Body of pancreas (tissue), 4 donors: Measurements from ENCODE around the gene CTXN1. TPM values are rescaled to one million over a fixed set of nuclear protein-coding genes. Genes with fewer than 3 reads are reported as not detected.

Experiments used
- ATAC-seq: fragments of 150-250 bp; one replicate; pipeline ENCODE4 v1.9.1; 2016
- DNase-seq, 4 donors: peaks; one replicate each; pipeline ENCODE4 v3.0.0-alpha.2; 2019
- H3K27ac ChIP-seq, 4 donors: fragments of 200-600 bp; sonication (generic); 1 replicate in 3 of 4; 2 replicates in 1 of 4; pipeline versions ENCODE4 v1.5.1 to v1.6.1; 2016 to 2019; ENCODE audit warnings: mild to moderate bottlenecking in 1 of 4, mixed read lengths in 1 of 4, moderate library complexity in 1 of 4
- H3K27me3 ChIP-seq, 2 donors: fragments of 200-600 bp; sonication (generic); one replicate each; pipeline ENCODE4 v1.6.0; 2016; ENCODE audit warnings: mild to moderate bottlenecking in 1 of 2
- H3K36me3 ChIP-seq, 2 donors: fragments of 200-600 bp; sonication (generic); replicated peaks in 1 of 2; 2 replicates each; pipeline ENCODE4 v1.5.1; 2016; ENCODE audit warnings: low read depth in 2 of 2; ENCODE audit not compliant: insufficient read depth in 1 of 2
- H3K4me1 ChIP-seq: fragments of 200-600 bp; sonication (generic); one replicate; pipeline ENCODE4 v1.6.0; 2016
- H3K4me3 ChIP-seq, 2 donors: fragments of 200-600 bp; sonication (generic); 1 replicate in 1 of 2; 2 replicates in 1 of 2; pipeline ENCODE4 v1.5.1; 2016 to 2019
- H3K9me3 ChIP-seq, 3 donors: fragments of 200-600 bp; sonication (generic); 1 replicate in 2 of 3; 2 replicates in 1 of 3; pipeline ENCODE4 v1.5.1; 2016
- POLR2A ChIP-seq, 3 donors: fragments of 450-650 bp; IDR thresholded peaks; one replicate each; pipeline ENCODE4 v1.6.1; 2016; ENCODE audit warnings: antibody characterized with exemption in 3 of 3, mild to moderate bottlenecking in 2 of 3
- WGBS, 2 donors: methylation state at CpG; one replicate each; pipeline ENCODE4 v1.1.5; 2017; 5-methylcytosine and 5-hydroxymethylcytosine counted together
- intact Hi-C: fragments of 100-400 bp; cut with DNase I; formaldehyde crosslinking; loops from one replicate; pipeline ENCODE4 v1.15.1; 2023
- total RNA-seq, 2 donors: library from RNA; depleted of rRNA; stranded (reverse); fragments of >200 nt; gene quantifications; one replicate each; pipeline ENCODE4 v1.1.0, GENCODE V29; 2016
- TF ChIP-seq, protein P1 (sequence below), 7 experiments: fragments of 450-650 bp in 4 of 7; fragments of 200-600 bp in 3 of 7; sonication (generic) in 3 of 7; IDR thresholded peaks; one replicate each; pipeline ENCODE4 v1.5.1; 2016 to 2019; ENCODE audit warnings: antibody characterized with exemption in 7 of 7

The CTXN1 gene
- total RNA-seq, 2 donors from 2014 or later: 5.7 to 10.2 TPM

DNA sequence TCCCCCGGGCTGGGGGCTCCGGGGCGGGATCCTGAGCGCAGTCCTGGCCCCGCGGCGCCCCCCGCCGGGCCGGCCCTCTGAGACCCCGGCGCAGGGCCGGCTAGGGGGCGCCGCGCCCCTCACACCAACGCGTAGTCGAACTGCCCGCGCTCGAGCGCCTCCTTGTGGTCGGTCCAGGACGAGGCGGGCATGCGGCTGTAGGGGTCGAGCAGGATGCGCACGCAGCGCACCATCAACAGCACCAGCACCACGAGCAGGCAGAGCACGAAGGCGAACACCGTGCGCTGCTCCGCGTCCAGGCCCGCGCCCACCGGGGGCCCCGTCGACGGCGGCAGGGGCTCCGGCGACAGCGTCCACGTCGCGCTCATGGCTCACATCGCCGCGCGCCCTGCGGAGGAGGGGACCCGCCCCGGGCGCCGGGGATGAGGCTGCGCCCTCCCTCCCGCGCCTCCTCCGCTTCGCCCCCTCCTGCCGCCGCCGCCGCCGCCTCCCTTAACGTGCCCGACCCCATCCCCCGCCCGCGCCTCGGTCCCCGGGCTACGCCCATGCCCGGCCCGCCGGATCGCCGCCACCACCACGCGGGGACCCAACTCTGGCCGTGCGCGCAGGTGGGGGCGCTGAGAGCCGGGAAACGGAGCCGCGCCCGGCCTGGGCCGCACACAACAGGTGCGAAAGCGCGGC, 624 bp downstream of the CTXN1 start:
- Histone ChIP-seq H3K27ac (no peak overlapping the region), H3K36me3 (no peaks in the 10 kb centered on the region), H3K4me1 (peaks cover 43% of the 10 kb centered on the region), H3K9me3 (no peaks in the 10 kb centered on the region), H3K4me3 (peak overlapping the region in 1 of 2 donors; percentile 2), H3K27me3 (no peaks in the 10 kb centered on the region)
- WGBS, 2 donors: 1% methylated on average over 82 of the region's 98 CpGs; no CpG with 5 or more reads in 1 of the 2 donors
- no peak for ATAC-seq
- DNase-seq: peak; percentile 61 to 72 (median 63)
- intact Hi-C loops: no loop called here
- TF ChIP-seq POLR2A (IDR thresholded peaks at IDR 0.05): no peak
- TF ChIP-seq, protein P1, sequence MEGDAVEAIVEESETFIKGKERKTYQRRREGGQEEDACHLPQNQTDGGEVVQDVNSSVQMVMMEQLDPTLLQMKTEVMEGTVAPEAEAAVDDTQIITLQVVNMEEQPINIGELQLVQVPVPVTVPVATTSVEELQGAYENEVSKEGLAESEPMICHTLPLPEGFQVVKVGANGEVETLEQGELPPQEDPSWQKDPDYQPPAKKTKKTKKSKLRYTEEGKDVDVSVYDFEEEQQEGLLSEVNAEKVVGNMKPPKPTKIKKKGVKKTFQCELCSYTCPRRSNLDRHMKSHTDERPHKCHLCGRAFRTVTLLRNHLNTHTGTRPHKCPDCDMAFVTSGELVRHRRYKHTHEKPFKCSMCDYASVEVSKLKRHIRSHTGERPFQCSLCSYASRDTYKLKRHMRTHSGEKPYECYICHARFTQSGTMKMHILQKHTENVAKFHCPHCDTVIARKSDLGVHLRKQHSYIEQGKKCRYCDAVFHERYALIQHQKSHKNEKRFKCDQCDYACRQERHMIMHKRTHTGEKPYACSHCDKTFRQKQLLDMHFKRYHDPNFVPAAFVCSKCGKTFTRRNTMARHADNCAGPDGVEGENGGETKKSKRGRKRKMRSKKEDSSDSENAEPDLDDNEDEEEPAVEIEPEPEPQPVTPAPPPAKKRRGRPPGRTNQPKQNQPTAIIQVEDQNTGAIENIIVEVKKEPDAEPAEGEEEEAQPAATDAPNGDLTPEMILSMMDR (IDR thresholded peaks at IDR 0.05): peak; percentile 56 to 77 (median 63)

DNA sequence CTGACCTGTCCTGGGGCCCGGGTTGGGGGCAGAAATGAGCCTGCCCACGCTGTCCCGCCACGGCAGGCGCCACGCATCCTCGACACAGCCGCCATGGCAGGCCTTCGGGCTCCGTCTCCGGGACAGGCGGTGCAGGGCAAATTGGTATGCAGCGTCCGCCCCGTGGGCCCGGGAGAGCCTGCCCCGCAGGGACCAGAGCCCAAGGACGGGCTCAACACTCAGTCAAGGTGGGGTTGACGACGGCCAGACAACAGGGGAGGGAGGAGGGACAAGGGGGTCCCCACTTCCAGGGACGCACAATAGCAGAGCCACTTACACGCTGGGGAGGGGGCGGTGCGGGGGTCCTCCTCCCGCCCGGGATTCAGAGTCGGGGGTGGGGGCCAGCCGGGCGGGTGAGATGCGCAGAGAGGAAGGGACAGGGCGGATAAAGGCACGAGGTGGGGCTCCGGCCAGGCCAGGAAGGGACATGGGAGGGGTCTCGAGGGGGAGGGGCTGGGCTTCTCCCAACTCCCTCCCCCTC, 1.2 kb downstream of the CTXN1 start:
- DNase-seq (no peak), ATAC-seq (no peak)
- intact Hi-C loops: no loop called here
- no peak overlapping the region for H3K4me3 ChIP-seq
- H3K4me1 ChIP-seq: peaks cover 46% of the 10 kb centered on the region
- WGBS, 2 donors: 28 to 60% methylated on average over 1 to 33 of the region's 34 CpGs
- H3K36me3 ChIP-seq: no peaks in the 10 kb centered on the region
- no peak overlapping the region for H3K27ac ChIP-seq
- H3K9me3 ChIP-seq: no peaks in the 10 kb centered on the region
- no peaks in the 10 kb centered on the region for H3K27me3 ChIP-seq
- TF ChIP-seq, protein P1 (IDR thresholded peaks at IDR 0.05): no peak
- no peak for TF ChIP-seq POLR2A (IDR thresholded peaks at IDR 0.05)

DNA sequence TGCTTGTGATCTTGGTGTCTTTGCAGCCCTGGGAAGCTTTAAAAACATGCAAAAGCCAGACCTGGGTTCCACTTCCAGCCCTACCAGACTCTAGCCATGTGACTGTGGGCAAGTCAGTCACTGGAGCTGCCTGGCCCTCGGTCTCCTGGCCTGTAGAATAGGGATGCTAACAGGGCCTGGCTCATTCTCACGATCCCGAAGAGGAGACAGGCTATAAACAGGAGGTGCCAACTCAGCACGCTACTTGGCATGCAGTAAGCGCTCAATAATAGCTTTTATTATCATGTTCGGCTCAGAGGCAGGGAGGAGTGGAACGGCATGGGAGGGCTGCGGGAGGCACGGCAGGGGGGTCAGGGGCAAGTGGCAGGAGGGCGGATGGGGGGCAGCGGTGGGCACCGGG, 1.7 kb downstream of the CTXN1 start:
- WGBS, 2 donors: 44 to 50% methylated on average over 7 to 11 of the region's 12 CpGs
- intact Hi-C loops: no loop called here
- H3K4me1 ChIP-seq: peaks cover 51% of the 10 kb centered on the region
- TF ChIP-seq POLR2A (IDR thresholded peaks at IDR 0.05): no peak
- TF ChIP-seq, protein P1 (IDR thresholded peaks at IDR 0.05): no peak
- no peaks in the 10 kb centered on the region for H3K9me3 ChIP-seq
- no peaks in the 10 kb centered on the region for H3K36me3 ChIP-seq
- H3K4me3 ChIP-seq: no peak overlapping the region
- ATAC-seq (no peak), DNase-seq (no peak)
- no peaks in the 10 kb centered on the region for H3K27me3 ChIP-seq
- H3K27ac ChIP-seq: no peak overlapping the region

DNA sequence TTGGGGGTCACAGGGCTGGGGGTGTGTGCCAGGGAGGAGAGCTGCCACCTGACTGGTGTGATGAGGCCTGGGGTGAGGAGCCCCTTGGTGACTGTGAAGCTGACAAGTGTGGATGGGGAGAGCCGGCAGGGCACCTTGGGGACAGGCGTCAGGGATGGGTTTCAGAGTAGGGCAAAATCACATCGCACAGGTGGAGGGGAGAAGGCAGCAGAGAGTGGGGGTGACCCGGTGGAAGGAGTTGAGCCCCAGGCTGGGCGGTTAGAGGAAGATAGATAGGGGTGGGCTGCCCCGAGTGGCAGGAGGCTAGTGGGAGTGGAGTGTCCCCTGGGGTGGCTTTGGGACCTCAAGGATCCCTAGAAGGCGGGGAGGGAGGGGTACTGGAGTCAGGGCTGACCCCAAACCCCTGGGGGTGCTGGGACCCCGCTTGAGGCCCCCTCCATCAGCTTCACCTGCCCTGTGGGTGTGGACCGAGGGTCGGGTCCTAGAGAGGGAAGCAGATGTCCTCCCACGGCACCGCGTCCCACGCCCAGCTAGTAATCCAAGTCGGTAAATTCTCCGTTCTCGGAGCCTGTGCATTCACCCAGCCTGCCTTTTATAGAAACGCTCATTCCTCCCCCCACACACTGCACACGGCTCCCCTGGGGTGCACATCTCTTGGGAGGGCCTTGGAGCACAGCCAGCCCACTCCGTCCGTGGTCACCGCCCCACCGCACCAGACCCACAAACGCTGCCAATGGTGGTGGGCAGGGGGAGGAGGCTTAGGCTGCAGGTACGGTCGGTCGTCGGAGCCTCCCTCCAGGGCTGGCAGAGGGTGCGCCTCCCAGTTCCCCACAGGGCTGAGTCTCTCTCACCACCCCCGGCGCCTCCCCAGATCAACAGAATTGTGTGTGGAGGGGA, 2.4 kb downstream of the CTXN1 start:
- H3K4me1 ChIP-seq: peaks cover 55% of the 10 kb centered on the region
- ATAC-seq (no peak), DNase-seq (no peak)
- 84 to 89% methylated on average over 9 to 31 of the region's 31 CpGs for WGBS, 2 donors
- intact Hi-C loops: no loop called here
- H3K27ac ChIP-seq: no peak overlapping the region
- H3K36me3 ChIP-seq: no peaks in the 10 kb centered on the region
- no peak for TF ChIP-seq POLR2A (IDR thresholded peaks at IDR 0.05)
- TF ChIP-seq, protein P1 (IDR thresholded peaks at IDR 0.05): no peak
- no peak overlapping the region for H3K4me3 ChIP-seq
- H3K9me3 ChIP-seq: no peaks in the 10 kb centered on the region
- no peaks in the 10 kb centered on the region for H3K27me3 ChIP-seq
